HCT116 (cell line): ENCODE data around the gene RNF212. TPM values are rescaled to one million over a fixed set of nuclear protein-coding genes. Genes with fewer than 3 reads are reported as not detected.

Source experiments
- ATAC-seq: fragments of 200-7000 bp; cut with Tn5 transposase; 2 replicates; pipeline ENCODE4 v1.9.1; 2020; ENCODE audit warnings: mild to moderate bottlenecking, moderate library complexity
- BruUV-seq: library from RNA; stranded (reverse); fragments of 400-500 nt; replicated peaks from 2 replicates; lab custom pipeline; 2021; lab: Mats Ljungman, UMichigan
- CTCF ChIA-PET: fragments of 300-600 bp; sonication (Branson Sonifier 250); formaldehyde crosslinking; loops from one replicate; lab custom pipeline; 2021; ENCODE audit warnings: antibody characterized with exemption; lab: Charles Lee
- POLR2A ChIA-PET: fragments of 300-600, 350-600 bp; sonication (Branson Sonifier 250); formaldehyde crosslinking; loops from one replicate; lab custom pipeline; 2021; ENCODE audit warnings: antibody characterized with exemption; lab: Charles Lee
- RAD21 ChIA-PET, 2 experiments: fragments of 300-600 bp; sonication (Branson Sonifier 250); formaldehyde crosslinking; loops; one replicate each; lab custom pipeline; 2023; ENCODE audit warnings: low total read pairs in 2 of 2; ENCODE audit not compliant: uncharacterized antibody in 2 of 2, unreplicated experiment in 2 of 2, low non-redundant PET in 1 of 2; lab: Charles Lee
- DNase-seq: peaks from one replicate; pipeline ENCODE4 v3.0.0-alpha.2; 2010; ENCODE audit warnings: low read depth, low spot score
- H2AFZ ChIP-seq: fragments of 200-600 bp; shearing (Covaris generic), sonication (generic); 2 replicates; pipeline ENCODE4 v1.6.1; 2017; ENCODE audit warnings: low read depth, mixed run types, mixed read lengths, antibody characterized with exemption, low read length; ENCODE audit not compliant: poor library complexity, severe bottlenecking
- H3K27ac ChIP-seq: 2 replicates; pipeline ENCODE4 v1.5.1; 2012; ENCODE audit warnings: low read depth, low read length
- H3K27me3 ChIP-seq: fragments of 200-600 bp; sonication (generic); 2 replicates; pipeline ENCODE4 v1.6.1; 2016; ENCODE audit warnings: mixed run types, low read length, mixed read lengths; ENCODE audit not compliant: insufficient read depth
- H3K36me3 ChIP-seq, 2 experiments: fragments of 200-500 bp in 1 of 2; fragments of 200-600 bp in 1 of 2; sonication (Bioruptor generic) in 1 of 2; sonication (generic) in 1 of 2; 2 replicates each; pipeline versions ENCODE4 v1.5.1 to v1.6.1; 2014 to 2016; ENCODE audit warnings: low read length in 2 of 2, inconsistent platforms in 1 of 2, mixed read lengths in 1 of 2, mixed run types in 1 of 2; ENCODE audit not compliant: insufficient read depth in 2 of 2, control insufficient read depth in 1 of 2
- H3K4me1 ChIP-seq, 2 experiments: fragments of 200-600 bp in 1 of 2; sonication (generic) in 1 of 2; 2 replicates each; pipeline versions ENCODE4 v1.5.1 to v1.6.1; 2012 to 2017; ENCODE audit warnings: low read length in 2 of 2, inconsistent platforms in 1 of 2, mild to moderate bottlenecking in 1 of 2, mixed read lengths in 1 of 2, mixed run types in 1 of 2, moderate library complexity in 1 of 2; ENCODE audit not compliant: insufficient read depth in 2 of 2, control insufficient read depth in 1 of 2
- H3K4me2 ChIP-seq: fragments of 200-600 bp; sonication (generic); 2 replicates; pipeline ENCODE4 v1.6.1; 2017; ENCODE audit warnings: mixed run types, low read length, mixed read lengths
- H3K4me3 ChIP-seq, 2 experiments: fragments of 200-600 bp in 1 of 2; sonication (generic) in 1 of 2; replicated peaks in 1 of 2; 2 replicates each; pipeline ENCODE4 v1.5.1; 2011 to 2016; ENCODE audit warnings: low read length in 2 of 2, control low read depth in 1 of 2, low read depth in 1 of 2, mild to moderate bottlenecking in 1 of 2, mixed read lengths in 1 of 2, mixed run types in 1 of 2
- H3K79me2 ChIP-seq: fragments of 200-600 bp; sonication (generic); 2 replicates; pipeline ENCODE4 v1.6.1; 2017; ENCODE audit warnings: mild to moderate bottlenecking, mixed run types, low read length, moderate library complexity, mixed read lengths; ENCODE audit not compliant: insufficient read depth
- H3K9ac ChIP-seq: fragments of 200-600 bp; sonication (generic); 2 replicates; pipeline ENCODE4 v1.6.1; 2016; ENCODE audit warnings: low read length, mixed read lengths
- H3K9me2 ChIP-seq: fragments of 200-600 bp; sonication (generic), shearing (Covaris generic); 2 replicates; pipeline ENCODE4 v1.6.1; 2017; ENCODE audit warnings: mixed run types, mild to moderate bottlenecking, moderate library complexity; ENCODE audit not compliant: insufficient read depth
- H3K9me3 ChIP-seq, 2 experiments: fragments of 200-500 bp in 1 of 2; fragments of 200-600 bp in 1 of 2; sonication (Bioruptor generic) in 1 of 2; sonication (generic) in 1 of 2; 2 replicates each; pipeline ENCODE4 v1.6.1; 2014 to 2017; ENCODE audit warnings: low read length in 2 of 2, mixed read lengths in 2 of 2, inconsistent platforms in 1 of 2, low read depth in 1 of 2, mild to moderate bottlenecking in 1 of 2, mixed run types in 1 of 2, moderate library complexity in 1 of 2; ENCODE audit not compliant: control insufficient read depth in 1 of 2, insufficient read depth in 1 of 2
- H4K20me1 ChIP-seq: fragments of 200-600 bp; sonication (generic), shearing (Covaris generic); 2 replicates; pipeline ENCODE4 v1.6.1; 2017; ENCODE audit warnings: mixed run types, mild to moderate bottlenecking, moderate library complexity; ENCODE audit not compliant: insufficient read depth
- CBX3 ChIP-seq: IDR thresholded peaks from 2 replicates; pipeline ENCODE4 v1.6.1; 2012; ENCODE audit warnings: low read depth
- CEBPB ChIP-seq: IDR thresholded peaks from 2 replicates; pipeline ENCODE4 v1.6.1; 2012; ENCODE audit warnings: low read depth
- EGR1 ChIP-seq: IDR thresholded peaks from 2 replicates; pipeline ENCODE4 v1.6.1; 2012; ENCODE audit warnings: low read depth
- ELF1 ChIP-seq: IDR thresholded peaks from 2 replicates; pipeline ENCODE4 v1.6.1; 2012; ENCODE audit warnings: low read depth, borderline replicate concordance
- EZH2 ChIP-seq: fragments of 200-600 bp; sonication (generic); IDR thresholded peaks from 2 replicates; pipeline ENCODE4 v1.6.1; 2017; ENCODE audit warnings: antibody characterized with exemption, mixed run types
- EZH2phosphoT487 ChIP-seq: fragments of 200-600 bp; IDR thresholded peaks from 2 replicates; pipeline ENCODE4 v1.6.1; 2018; ENCODE audit warnings: antibody characterized with exemption, borderline replicate concordance
- FOSL1 ChIP-seq: IDR thresholded peaks from 2 replicates; pipeline ENCODE4 v1.6.1; 2012; ENCODE audit warnings: low read depth
- MAX ChIP-seq: IDR thresholded peaks from 2 replicates; pipeline ENCODE4 v1.6.1; 2012
- POLR2AphosphoS5 ChIP-seq: IDR thresholded peaks from 2 replicates; pipeline ENCODE4 v1.6.1; 2011; ENCODE audit warnings: mild to moderate bottlenecking, low read depth, low read length, moderate library complexity
- REST ChIP-seq: IDR thresholded peaks from 2 replicates; pipeline ENCODE4 v1.6.1; 2012; ENCODE audit warnings: low read depth
- SIN3A ChIP-seq: IDR thresholded peaks from 2 replicates; pipeline ENCODE4 v1.6.1; 2012; ENCODE audit warnings: low read depth
- SP1 ChIP-seq: IDR thresholded peaks from 2 replicates; pipeline ENCODE4 v1.6.1; 2012; ENCODE audit warnings: low read depth
- SRF ChIP-seq: IDR thresholded peaks from 2 replicates; pipeline ENCODE4 v1.6.1; 2012; ENCODE audit warnings: low read depth
- TCF7L2 ChIP-seq: IDR thresholded peaks from 2 replicates; pipeline ENCODE4 v1.7.0; 2011; ENCODE audit warnings: borderline replicate concordance, inconsistent platforms; ENCODE audit not compliant: insufficient read depth, insufficient read length; ENCODE audit errors: extremely low read depth
- ZFX ChIP-seq: fragments of 450-650 bp; IDR thresholded peaks from 2 replicates; pipeline ENCODE4 v1.6.1; 2017
- ZNF274 ChIP-seq: fragments of 200-500 bp; sonication (Bioruptor generic); IDR thresholded peaks from 2 replicates; pipeline ENCODE4 v1.6.1; 2014; ENCODE audit warnings: mild to moderate bottlenecking, low read depth, low read length, inconsistent platforms
- intact Hi-C: fragments of 100-400 bp; cut with micrococcal nuclease; formaldehyde crosslinking; loops from 2 replicates; pipeline ENCODE4 v1.10.0; 2022
- total RNA-seq: library from RNA; stranded (reverse); gene quantifications from one replicate; pipeline ENCODE4 v1.2.1, GENCODE V29; 2021; ENCODE audit not compliant: unreplicated experiment

Gene RNF212
- total RNA-seq, 1 experiment from 2014 or later, result not detected

DNA sequence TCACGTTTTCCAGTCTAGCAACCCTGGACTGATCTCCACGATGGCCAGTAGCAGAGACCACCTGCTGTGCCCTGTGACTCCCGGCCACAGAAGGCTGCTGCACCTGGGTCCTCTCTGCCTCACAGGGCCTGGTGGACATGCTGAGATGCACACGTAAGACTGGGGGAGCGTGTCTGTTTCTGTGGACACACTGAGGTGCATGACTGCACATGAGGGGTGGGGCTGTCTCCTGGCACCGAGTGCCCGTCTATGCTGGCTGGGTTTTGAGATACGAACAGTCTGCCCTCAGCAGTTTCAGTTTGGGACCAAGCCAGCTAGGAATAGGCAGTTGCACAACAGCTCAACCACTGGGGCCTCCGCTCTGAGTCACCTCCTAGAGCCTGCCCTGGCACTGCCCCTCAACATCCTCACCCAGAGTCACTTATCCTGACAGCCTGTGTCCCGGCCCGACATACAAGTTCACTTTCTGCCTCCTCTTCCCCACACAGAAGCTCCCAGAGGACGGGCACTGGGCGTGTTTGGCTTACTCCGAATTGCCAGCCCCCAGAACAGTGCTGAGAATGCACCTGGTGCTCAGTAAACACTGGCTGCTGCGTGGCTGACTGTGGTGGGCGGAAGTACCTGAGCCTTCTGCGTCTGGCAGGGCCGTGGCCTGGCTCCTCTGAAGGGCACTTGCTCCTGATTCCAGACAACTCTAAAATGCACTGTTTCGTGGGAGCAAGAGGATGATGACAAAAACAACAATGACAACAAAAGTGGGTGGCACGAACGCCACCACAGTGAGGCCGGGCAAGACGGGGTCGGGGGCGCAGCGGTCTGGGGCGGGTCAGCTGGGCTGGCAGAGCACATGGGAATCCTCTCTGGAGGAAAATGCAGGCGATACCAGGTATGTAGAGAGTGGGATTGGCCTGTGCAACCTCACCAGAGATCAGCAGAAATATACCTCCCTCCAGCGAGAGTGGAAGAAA is 30.9 kb downstream of the RNF212 start:
- POLR2A ChIA-PET, result no interaction called here
- peak; percentile 51 for ATAC-seq
- Histone ChIP-seq H3K9me3 (no peaks in the 10 kb centered on the region), H3K9me2 (no peaks in the 10 kb centered on the region), H3K27me3 (peaks cover 9% of the 10 kb centered on the region; the same call in 1 of the 2 replicates), H3K4me2 (no peak overlapping the region)
- no TSS peak for BruUV-seq
- CTCF ChIA-PET, result no interaction called here
- RAD21 ChIA-PET, result no interaction called here
- TF ChIP-seq CEBPB (no peak; the same call in 1 of the 2 replicates), ELF1 (no peak), POLR2AphosphoS5 (no peak), TCF7L2 (no peak), CBX3 (no peak), SRF (no peak)
- TF ChIP-seq, all 23 proteins: peak for 0
- intact Hi-C loops, result no loop called here
- DNase-seq, result no peak
- Histone ChIP-seq H3K4me1 (peaks cover 0 to 14% of the 10 kb centered on the region in 2 experiments; a peak in 2 of 4 replicates), H3K36me3 (no peaks in the 10 kb centered on the region), H4K20me1 (no peaks in the 10 kb centered on the region), H3K4me3 (no peak overlapping the region), H3K9ac (no peak overlapping the region), H2AFZ (no peak overlapping the region), H3K27ac (no peak overlapping the region), H3K79me2 (no peaks in the 10 kb centered on the region)

- Histone ChIP-seq H3K4me3 (no peak overlapping the region), H3K36me3 (no peaks in the 10 kb centered on the region), H3K4me2 (no peak overlapping the region), H3K9me2 (no peaks in the 10 kb centered on the region), H4K20me1 (no peaks in the 10 kb centered on the region), H2AFZ (no peak overlapping the region), H3K79me2 (no peaks in the 10 kb centered on the region), H3K4me1 (peaks cover 0 to 14% of the 10 kb centered on the region in 2 experiments; a peak in 2 of 4 replicates), H3K9ac (no peak overlapping the region), H3K27me3 (peaks cover 9% of the 10 kb centered on the region; the same call in 1 of the 2 replicates), H3K27ac (no peak overlapping the region), H3K9me3 (no peaks in the 10 kb centered on the region)
- POLR2A ChIA-PET, result no interaction called here
- ATAC-seq (peak; percentile 26; the same call in 1 of the 2 replicates), DNase-seq (no peak)
- intact Hi-C loops, result no loop called here
- CTCF ChIA-PET, result no interaction called here
- BruUV-seq, result no TSS peak
- RAD21 ChIA-PET, result no interaction called here
- TF ChIP-seq FOSL1, result no peak
- no peak for TF ChIP-seq POLR2AphosphoS5
- TF ChIP-seq REST, result no peak
- TF ChIP-seq EZH2phosphoT487, result no peak
- TF ChIP-seq ELF1, result no peak
- TF ChIP-seq MAX, result no peak
- TF ChIP-seq SP1, result no peak
- TF ChIP-seq CEBPB, result no peak
- TF ChIP-seq ZFX, result no peak
- no peak for TF ChIP-seq SRF
- no peak for TF ChIP-seq EGR1
- no peak for TF ChIP-seq EZH2
- TF ChIP-seq SIN3A, result no peak
- no peak for TF ChIP-seq ZNF274
- no peak for TF ChIP-seq CBX3
Measured at GRCh38 chr4:1081689-1082040, 31.7 kb downstream of the RNF212 start.
